ENCODE results near the gene KAZN.

Gene KAZN

DNA sequence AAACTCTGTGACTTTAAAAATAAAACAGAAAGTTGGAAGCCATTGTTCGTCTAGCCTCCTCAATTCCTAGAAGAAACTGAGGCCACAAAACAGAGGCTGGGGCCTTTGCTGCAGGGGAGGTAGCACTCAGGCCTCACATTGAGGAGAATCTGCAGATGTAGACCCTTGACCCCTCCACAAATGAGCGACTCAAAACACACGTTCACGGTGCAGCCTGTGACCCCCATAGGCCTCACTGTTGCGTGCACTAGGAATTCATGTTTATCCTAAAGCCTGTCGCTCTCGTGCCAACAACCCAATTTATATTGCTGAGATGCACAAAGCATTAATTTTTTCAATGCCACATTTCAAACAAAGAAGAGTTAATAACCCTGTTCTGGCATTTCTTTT lies 560.7 kb downstream of the KAZN start:
- no peak for DNase-seq (ENCODE audit: low read depth in 2 of 2)

DNA sequence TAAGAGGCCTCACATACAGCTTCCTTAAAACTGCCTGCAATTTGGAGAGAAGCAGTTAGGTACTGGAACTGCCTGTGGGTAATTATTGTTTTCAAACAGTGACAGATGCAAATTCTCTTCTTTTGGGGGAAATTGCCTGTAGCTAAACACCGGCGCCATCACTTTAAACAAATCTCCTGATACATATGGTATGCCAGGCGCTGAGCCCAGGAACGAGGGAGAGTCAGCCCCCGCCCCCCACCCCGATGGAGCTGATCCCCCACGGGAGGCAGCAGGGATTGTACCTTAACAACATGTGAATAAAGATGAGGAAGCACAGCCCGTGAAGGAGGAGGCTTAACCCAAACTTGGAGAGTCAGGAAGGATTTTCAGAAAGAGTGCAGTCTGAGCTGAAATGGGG lies 562.1 kb downstream of the KAZN start:
- DNase-seq (ENCODE audit: low read depth in 2 of 2) = no peak

DNA sequence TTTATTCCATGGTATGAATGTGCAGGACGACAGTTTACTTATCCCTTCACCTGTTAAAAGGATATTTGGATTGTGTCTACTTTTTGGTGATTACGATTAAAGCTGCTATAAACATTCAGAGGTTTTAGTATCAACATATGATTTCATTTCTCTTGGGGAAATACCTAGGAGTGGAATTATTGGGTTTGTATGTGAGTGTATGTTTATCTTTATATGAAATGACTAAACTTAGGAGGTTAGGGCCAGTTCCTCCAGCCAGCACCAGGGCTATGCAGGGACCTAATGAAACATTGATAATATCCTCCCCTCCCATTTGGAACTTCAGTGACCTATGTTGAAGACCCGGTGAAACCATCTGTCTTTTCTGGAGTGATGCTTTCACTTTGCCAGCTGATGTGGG lies 568.9 kb downstream of the KAZN start:
- DNase-seq (ENCODE audit: low read depth in 2 of 2) = no peak
